H1 (cell line): Measurements from ENCODE around the gene UBE2I. TPM values are rescaled to one million over a fixed set of nuclear protein-coding genes. Genes with fewer than 3 reads are reported as not detected.

ENCODE experiments used
- CTCF ChIA-PET: fragments of 300-600 bp; sonication (Branson Sonifier 250); formaldehyde crosslinking; loops from one replicate; lab custom pipeline; 2021; ENCODE audit not compliant: partially characterized antibody; lab: Charles Lee
- POLR2A ChIA-PET: fragments of 300-600 bp; sonication (Branson Sonifier 250); formaldehyde crosslinking; loops from one replicate; lab custom pipeline; 2021; ENCODE audit warnings: inconsistent platforms; ENCODE audit not compliant: partially characterized antibody; lab: Charles Lee
- DNase-seq, 2 experiments: peaks; one replicate each; pipeline versions ENCODE4 v3.0.0 to v3.0.0-alpha.2; 2010 to 2022; ENCODE audit warnings: low spot score in 2 of 2, low read depth in 1 of 2, mixed read lengths in 1 of 2
- FAIRE-seq: peaks from 2 replicates; lab custom pipeline; 2011; peaks lifted over from hg19 to GRCh38; lab: Jason Lieb, UNC
- H2AFZ ChIP-seq: 2 replicates; pipeline ENCODE4 v1.8.1; 2012; ENCODE audit warnings: low read length, inconsistent platforms
- H2AK5ac ChIP-seq: 2 replicates; pipeline ENCODE4 v1.6.1; 2013; ENCODE audit warnings: low read depth, low read length
- H2BK120ac ChIP-seq: replicated peaks from 2 replicates; pipeline ENCODE3; 2013; ENCODE audit warnings: low read depth, low read length, inconsistent platforms
- H2BK12ac ChIP-seq: 2 replicates; pipeline ENCODE4 v1.6.1; 2013; ENCODE audit warnings: low read depth, low read length
- H2BK15ac ChIP-seq: 2 replicates; pipeline ENCODE4 v1.6.1; 2013; ENCODE audit warnings: low read length
- H2BK20ac ChIP-seq: 2 replicates; pipeline ENCODE4 v1.6.1; 2013; ENCODE audit warnings: low read length
- H2BK5ac ChIP-seq: 2 replicates; pipeline ENCODE4 v1.6.1; 2013; ENCODE audit warnings: low read depth, low read length
- H3K14ac ChIP-seq: 2 replicates; pipeline ENCODE4 v1.6.1; 2013; ENCODE audit warnings: inconsistent platforms; ENCODE audit not compliant: insufficient read length
- H3K18ac ChIP-seq: 2 replicates; pipeline ENCODE4 v1.6.1; 2013; ENCODE audit warnings: low read length; ENCODE audit errors: extremely low read depth
- H3K23ac ChIP-seq: 2 replicates; pipeline ENCODE4 v1.6.1; 2013; ENCODE audit warnings: inconsistent platforms; ENCODE audit not compliant: insufficient read length
- H3K23me2 ChIP-seq: 2 replicates; pipeline ENCODE4 v1.6.1; 2013; ENCODE audit warnings: low read depth, low read length
- H3K27ac ChIP-seq: 2 replicates; pipeline ENCODE4 v1.6.1; 2011; ENCODE audit warnings: low read depth, low read length, inconsistent platforms
- H3K27me3 ChIP-seq, 4 experiments: replicated peaks in 1 of 4; 1 replicate in 1 of 4; 2 replicates in 3 of 4; pipeline versions ENCODE4 v1.6.1 to v1.8.1; 2011 to 2013; ENCODE audit warnings: low read length in 3 of 4, mild to moderate bottlenecking in 3 of 4, inconsistent platforms in 2 of 4, mixed read lengths in 2 of 4, moderate library complexity in 1 of 4; ENCODE audit not compliant: control insufficient read depth in 3 of 4, insufficient read depth in 3 of 4; ENCODE audit errors: extremely low read depth in 1 of 4
- H3K36me3 ChIP-seq, 4 experiments: 2 replicates each; pipeline versions ENCODE4 v1.6.1 to v1.8.1; 2011 to 2013; ENCODE audit warnings: mild to moderate bottlenecking in 4 of 4, low read length in 3 of 4, moderate library complexity in 2 of 4, control low read depth in 1 of 4, inconsistent platforms in 1 of 4; ENCODE audit not compliant: insufficient read depth in 4 of 4, control insufficient read depth in 2 of 4
- H3K4ac ChIP-seq: replicated peaks from 2 replicates; pipeline ENCODE3; 2013; ENCODE audit warnings: low read length, low read depth, mixed read lengths, inconsistent platforms; ENCODE audit not compliant: insufficient read length
- H3K4me1 ChIP-seq, 4 experiments: replicated peaks in 1 of 4; 1 replicate in 1 of 4; 2 replicates in 3 of 4; pipeline versions ENCODE4 v1.6.1 to v1.8.1; 2011 to 2013; ENCODE audit warnings: low read length in 3 of 4, inconsistent platforms in 2 of 4, mixed read lengths in 1 of 4; ENCODE audit not compliant: insufficient read depth in 4 of 4, control insufficient read depth in 3 of 4
- H3K4me2 ChIP-seq, 2 experiments: 2 replicates each; pipeline versions ENCODE4 v1.6.1 to v1.8.1; 2011 to 2013; ENCODE audit warnings: low read depth in 2 of 2, low read length in 2 of 2, control low read depth in 1 of 2, inconsistent platforms in 1 of 2, mild to moderate bottlenecking in 1 of 2; ENCODE audit not compliant: insufficient read depth in 1 of 2
- H3K4me3 ChIP-seq, 4 experiments: fragments of 200-600, 300-600 bp in 1 of 4; sonication (generic), shearing (Covaris generic), sonication (Bioruptor Twin) in 1 of 4; 2 replicates each; pipeline versions ENCODE4 v1.5.1 to v1.8.1; 2011 to 2016; ENCODE audit warnings: low read length in 4 of 4, low read depth in 3 of 4, control low read depth in 2 of 4, inconsistent platforms in 2 of 4, mild to moderate bottlenecking in 2 of 4, mixed read lengths in 1 of 4, moderate library complexity in 1 of 4; ENCODE audit not compliant: insufficient read depth in 2 of 4; ENCODE audit errors: extremely low read depth in 1 of 4
- H3K56ac ChIP-seq: replicated peaks from 2 replicates; pipeline ENCODE3; 2013; ENCODE audit warnings: low read depth, mild to moderate bottlenecking, mixed read lengths, low read length, inconsistent platforms; ENCODE audit not compliant: insufficient read length
- H3K79me1 ChIP-seq: 2 replicates; pipeline ENCODE4 v1.6.1; 2013; ENCODE audit warnings: low read depth, low read length, control low read depth
- H3K79me2 ChIP-seq, 2 experiments: 2 replicates each; pipeline versions ENCODE4 v1.6.1 to v1.8.1; 2012 to 2013; ENCODE audit warnings: low read length in 2 of 2, mild to moderate bottlenecking in 2 of 2, inconsistent platforms in 1 of 2; ENCODE audit not compliant: insufficient read depth in 2 of 2, control insufficient read depth in 1 of 2
- H3K9ac ChIP-seq, 4 experiments: replicated peaks in 1 of 4; 1 replicate in 1 of 4; 2 replicates in 3 of 4; pipeline versions ENCODE4 v1.6.1 to v1.8.1; 2011 to 2013; ENCODE audit warnings: low read depth in 3 of 4, low read length in 3 of 4, control low read depth in 2 of 4, mild to moderate bottlenecking in 2 of 4, moderate library complexity in 2 of 4, inconsistent platforms in 1 of 4; ENCODE audit errors: extremely low read depth in 1 of 4
- H3K9me3 ChIP-seq, 2 experiments: 2 replicates each; pipeline versions ENCODE4 v1.6.1 to v1.8.1; 2012 to 2013; ENCODE audit warnings: mild to moderate bottlenecking in 2 of 2, moderate library complexity in 2 of 2, control low read depth in 1 of 2, inconsistent platforms in 1 of 2, low read depth in 1 of 2, low read length in 1 of 2, mixed read lengths in 1 of 2; ENCODE audit not compliant: insufficient read depth in 2 of 2
- H4K20me1 ChIP-seq, 2 experiments: replicated peaks in 1 of 2; 2 replicates each; pipeline versions ENCODE3 to v1.8.1; 2011 to 2013; ENCODE audit warnings: inconsistent platforms in 2 of 2, low read length in 2 of 2, mild to moderate bottlenecking in 1 of 2; ENCODE audit not compliant: insufficient read depth in 2 of 2, control insufficient read depth in 1 of 2
- H4K5ac ChIP-seq: 2 replicates; pipeline ENCODE4 v1.6.1; 2013; ENCODE audit warnings: low read length, low read depth, mixed read lengths, inconsistent platforms; ENCODE audit not compliant: insufficient read length
- H4K8ac ChIP-seq: 2 replicates; pipeline ENCODE4 v1.8.0; 2013; ENCODE audit warnings: mild to moderate bottlenecking, moderate library complexity, low read length, inconsistent platforms; ENCODE audit not compliant: insufficient read depth; ENCODE audit errors: extremely low read depth
- H4K91ac ChIP-seq: replicated peaks from 2 replicates; pipeline ENCODE3; 2013; ENCODE audit warnings: low read length, mixed read lengths, inconsistent platforms; ENCODE audit not compliant: insufficient read length
- CHD2 ChIP-seq: IDR thresholded peaks from 2 replicates; pipeline ENCODE4 v1.6.1; 2012; ENCODE audit warnings: low read length, improper control_type of control experiment
- CTBP2 ChIP-seq: IDR thresholded peaks from 2 replicates; pipeline ENCODE4 v1.7.0; 2011; ENCODE audit warnings: borderline replicate concordance, mild to moderate bottlenecking, moderate library complexity, mixed read lengths, low read length; ENCODE audit not compliant: insufficient read depth, insufficient read length
- FOSL1 ChIP-seq: IDR thresholded peaks from 2 replicates; pipeline ENCODE4 v1.6.1; 2011; ENCODE audit warnings: mild to moderate bottlenecking, low read depth, low read length, moderate library complexity; ENCODE audit not compliant: insufficient read depth
- HDAC2 ChIP-seq, 2 experiments: fragments of 300-600 bp in 1 of 2; sonication (generic) in 1 of 2; IDR thresholded peaks; 2 replicates each; pipeline ENCODE4 v1.6.1; 2011 to 2012; ENCODE audit warnings: low read depth in 2 of 2, low read length in 2 of 2, mild to moderate bottlenecking in 2 of 2, moderate library complexity in 2 of 2, borderline replicate concordance in 1 of 2, inconsistent platforms in 1 of 2
- JUN ChIP-seq: IDR thresholded peaks from 2 replicates; pipeline ENCODE4 v1.6.1; 2011; ENCODE audit warnings: low read depth, mild to moderate bottlenecking, improper control_type of control experiment, low read length
- RXRA ChIP-seq: IDR thresholded peaks from 2 replicates; pipeline ENCODE4 v1.6.1; 2011; ENCODE audit warnings: low read depth, mild to moderate bottlenecking, low read length, moderate library complexity; ENCODE audit not compliant: insufficient read depth
- SIRT6 ChIP-seq: IDR thresholded peaks from one replicate; pipeline ENCODE4 v1.7.1; 2012; ENCODE audit warnings: low read length, inconsistent platforms
- SUZ12 ChIP-seq: fragments of 200-600 bp; sonication (generic); IDR thresholded peaks from 2 replicates; pipeline ENCODE4 v1.6.1; 2012; ENCODE audit warnings: mild to moderate bottlenecking, inconsistent platforms, low read length, moderate library complexity, mixed read lengths
- WGBS, 2 experiments: shearing (Covaris generic) in 1 of 2; methylation state at CpG; one replicate each; pipeline versions ENCODE4 v1.1.6 to v1.1.7; 2013 to 2015; ENCODE audit warnings: low lambda C conversion rate in 2 of 2, mixed read lengths in 2 of 2, inconsistent platforms in 1 of 2, low coverage in 1 of 2, missing lambda C conversion rate in 1 of 2; ENCODE audit not compliant: insufficient replicate concordance in 2 of 2, insufficient coverage in 1 of 2, insufficient read length in 1 of 2; ENCODE audit errors: extremely low coverage in 1 of 2, missing lambda C conversion rate in 1 of 2; 5-methylcytosine and 5-hydroxymethylcytosine counted together
- polyA plus RNA-seq, 7 experiments: library from polyadenylated mRNA; depleted of rRNA in 3 of 7; stranded (reverse) in 5 of 7; unstranded in 2 of 7; fragments of >200 nt in 5 of 7; fragments of 200-250 nt in 2 of 7; gene quantifications; 1 replicate in 5 of 7; 2 replicates in 1 of 7; 4 replicates in 1 of 7; pipeline versions ENCODE4 v1.2.1 to v1.2.3, GENCODE V29; 2011 to 2013; ENCODE audit warnings: missing spikeins in 2 of 7, mixed read lengths in 2 of 7
- total RNA-seq: library from RNA; stranded (reverse); fragmentation: NEBNext Ultra II Directional; extraction: Animal tissue kit (Norgen Biotek cat#: 25700); gene quantifications from 2 replicates; pipeline ENCODE4 v1.2.1, GENCODE V29; 2021
- TF ChIP-seq, protein P1 (sequence below): IDR thresholded peaks from 2 replicates; pipeline ENCODE4 v1.6.1; 2012; ENCODE audit warnings: inconsistent platforms
- TF ChIP-seq, protein P2 (sequence below): IDR thresholded peaks from 2 replicates; pipeline ENCODE4 v1.6.1; 2011; ENCODE audit warnings: low read depth, mild to moderate bottlenecking, low read length; ENCODE audit not compliant: insufficient read depth

Gene UBE2I
- total and polyA plus RNA-seq, 2 of the 8 experiments (the other 6 are each of a cell fraction or from before 2014, with no cell fraction given) = 148 to 268 TPM

DNA sequence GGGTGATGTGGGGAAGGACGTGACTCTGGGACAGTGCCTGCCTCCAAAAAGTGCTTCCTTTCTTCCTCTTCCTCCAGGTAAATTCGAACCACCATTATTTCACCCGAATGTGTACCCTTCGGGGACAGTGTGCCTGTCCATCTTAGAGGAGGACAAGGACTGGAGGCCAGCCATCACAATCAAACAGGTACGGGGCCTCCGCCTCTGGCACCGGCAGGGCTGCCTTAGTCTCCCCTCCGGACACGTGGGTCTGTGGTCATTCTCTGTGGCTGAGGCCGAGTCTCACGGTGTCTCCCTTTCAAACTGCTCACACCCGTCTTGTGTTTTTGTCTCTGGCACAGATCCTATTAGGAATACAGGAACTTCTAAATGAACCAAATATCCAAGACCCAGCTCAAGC, 10.7 kb downstream of the UBE2I start:
- Histone ChIP-seq H3K23ac (no peak overlapping the region), H3K4me1 (no peaks in the 10 kb centered on the region; a peak in 1 of 7 replicates), H3K27me3 (no peaks in the 10 kb centered on the region), H3K56ac (no peak overlapping the region), H3K9me3 (no peaks in the 10 kb centered on the region), H3K36me3 (peaks cover 58 to 83% (median 75%) of the 10 kb centered on the region in 4 experiments), H2BK120ac (no peak overlapping the region), H3K9ac (no peak overlapping the region), H3K14ac (no peak overlapping the region), H4K91ac (no peak overlapping the region), H2BK15ac (no peak overlapping the region), H3K23me2 (no peaks in the 10 kb centered on the region), H3K4ac (no peak overlapping the region), H3K79me2 (peaks cover 0 to 23% of the 10 kb centered on the region in 2 experiments; a peak in 2 of 4 replicates), H4K20me1 (peaks cover 24 to 36% of the 10 kb centered on the region in 2 experiments), H2BK12ac (no peak overlapping the region), H2BK5ac (no peak overlapping the region), H3K4me3 (no peak overlapping the region), H3K27ac (no peak overlapping the region), H3K4me2 (no peak overlapping the region), H2BK20ac (no peak overlapping the region), H4K5ac (no peak overlapping the region), H2AK5ac (no peak overlapping the region), H2AFZ (no peak overlapping the region), H4K8ac (no peak overlapping the region), H3K18ac (no peak overlapping the region), H3K79me1 (peaks cover 13% of the 10 kb centered on the region)
- ChIA-PET POLR2A (interaction anchor here (1.0 to 1.4 kb wide), 3 partner anchors 9 to 44 kb away, joined by 3 to 5 read pairs (median 4); no protein-coding TSS in a partner anchor), CTCF (interaction anchor here (0.7 kb wide), 1 partner anchor 10 kb away, joined by 3 read pairs; no protein-coding TSS in a partner anchor)
- TF ChIP-seq HDAC2 (IDR thresholded peaks at IDR 0.05; ENCODE audit: borderline replicate concordance in 1 of 2, low read depth in 2 of 2, low read length in 2 of 2) (no peak), RXRA (no peak), SIRT6 (no peak), SUZ12 (no peak), JUN (no peak), FOSL1 (no peak), CHD2 (no peak), CTBP2 (no peak)
- TF ChIP-seq, protein P1, sequence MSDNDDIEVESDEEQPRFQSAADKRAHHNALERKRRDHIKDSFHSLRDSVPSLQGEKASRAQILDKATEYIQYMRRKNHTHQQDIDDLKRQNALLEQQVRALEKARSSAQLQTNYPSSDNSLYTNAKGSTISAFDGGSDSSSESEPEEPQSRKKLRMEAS = no peak
- TF ChIP-seq, protein P2, sequence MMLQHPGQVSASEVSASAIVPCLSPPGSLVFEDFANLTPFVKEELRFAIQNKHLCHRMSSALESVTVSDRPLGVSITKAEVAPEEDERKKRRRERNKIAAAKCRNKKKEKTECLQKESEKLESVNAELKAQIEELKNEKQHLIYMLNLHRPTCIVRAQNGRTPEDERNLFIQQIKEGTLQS = no peak
- FAIRE-seq = no peak
- 93% methylated on average over 12 of the region's 12 CpGs; no CpG with 5 or more reads in 1 of the 2 experiments for WGBS, 2 experiments
- DNase-seq = no peak
